ENCODE results near the gene PAX6.

DNA sequence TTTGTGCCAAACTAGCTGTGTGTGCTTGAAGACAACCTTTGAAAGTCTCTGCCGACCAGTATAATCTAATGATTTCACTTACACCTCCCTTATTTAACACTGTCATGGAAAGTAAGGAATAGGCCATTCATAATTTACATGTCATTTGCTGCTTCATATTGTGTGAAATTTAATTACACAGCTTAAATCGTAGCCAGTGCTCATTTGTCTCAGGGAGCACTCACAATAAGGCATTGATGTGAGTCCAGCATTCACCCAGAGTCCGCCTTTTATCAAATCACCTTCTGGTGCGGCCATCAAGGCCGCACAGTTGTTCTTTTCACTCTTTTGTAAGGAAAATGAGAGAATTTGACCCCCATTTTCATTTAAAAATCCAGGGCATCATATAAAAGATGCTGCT lies 46.9 kb downstream of the PAX6 start:
- TF ChIP-seq, protein P1, sequence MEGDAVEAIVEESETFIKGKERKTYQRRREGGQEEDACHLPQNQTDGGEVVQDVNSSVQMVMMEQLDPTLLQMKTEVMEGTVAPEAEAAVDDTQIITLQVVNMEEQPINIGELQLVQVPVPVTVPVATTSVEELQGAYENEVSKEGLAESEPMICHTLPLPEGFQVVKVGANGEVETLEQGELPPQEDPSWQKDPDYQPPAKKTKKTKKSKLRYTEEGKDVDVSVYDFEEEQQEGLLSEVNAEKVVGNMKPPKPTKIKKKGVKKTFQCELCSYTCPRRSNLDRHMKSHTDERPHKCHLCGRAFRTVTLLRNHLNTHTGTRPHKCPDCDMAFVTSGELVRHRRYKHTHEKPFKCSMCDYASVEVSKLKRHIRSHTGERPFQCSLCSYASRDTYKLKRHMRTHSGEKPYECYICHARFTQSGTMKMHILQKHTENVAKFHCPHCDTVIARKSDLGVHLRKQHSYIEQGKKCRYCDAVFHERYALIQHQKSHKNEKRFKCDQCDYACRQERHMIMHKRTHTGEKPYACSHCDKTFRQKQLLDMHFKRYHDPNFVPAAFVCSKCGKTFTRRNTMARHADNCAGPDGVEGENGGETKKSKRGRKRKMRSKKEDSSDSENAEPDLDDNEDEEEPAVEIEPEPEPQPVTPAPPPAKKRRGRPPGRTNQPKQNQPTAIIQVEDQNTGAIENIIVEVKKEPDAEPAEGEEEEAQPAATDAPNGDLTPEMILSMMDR (IDR thresholded peaks at IDR 0.05; ENCODE audit: insufficient read depth, low read length, poor library complexity, severe bottlenecking), result no peak
- TF ChIP-seq EZH2phosphoT487 (conservative IDR thresholded peaks at IDR 0.05; ENCODE audit: low read length), result no peak

Data from SU-DHL-6 (cell line).